ENCODE measurements around the gene CLSTN2. TPM values are rescaled to one million over a fixed set of nuclear protein-coding genes. Genes with fewer than 3 reads are reported as not detected.

Gene CLSTN2
- polyA plus RNA-seq, 3 donors, result 1.4 to 1.8 (median 1.7) TPM

GRCh38 chr3:140236836-140237501, 302.0 kb downstream of the CLSTN2 start:
- DNase-seq, result no peak

DNA sequence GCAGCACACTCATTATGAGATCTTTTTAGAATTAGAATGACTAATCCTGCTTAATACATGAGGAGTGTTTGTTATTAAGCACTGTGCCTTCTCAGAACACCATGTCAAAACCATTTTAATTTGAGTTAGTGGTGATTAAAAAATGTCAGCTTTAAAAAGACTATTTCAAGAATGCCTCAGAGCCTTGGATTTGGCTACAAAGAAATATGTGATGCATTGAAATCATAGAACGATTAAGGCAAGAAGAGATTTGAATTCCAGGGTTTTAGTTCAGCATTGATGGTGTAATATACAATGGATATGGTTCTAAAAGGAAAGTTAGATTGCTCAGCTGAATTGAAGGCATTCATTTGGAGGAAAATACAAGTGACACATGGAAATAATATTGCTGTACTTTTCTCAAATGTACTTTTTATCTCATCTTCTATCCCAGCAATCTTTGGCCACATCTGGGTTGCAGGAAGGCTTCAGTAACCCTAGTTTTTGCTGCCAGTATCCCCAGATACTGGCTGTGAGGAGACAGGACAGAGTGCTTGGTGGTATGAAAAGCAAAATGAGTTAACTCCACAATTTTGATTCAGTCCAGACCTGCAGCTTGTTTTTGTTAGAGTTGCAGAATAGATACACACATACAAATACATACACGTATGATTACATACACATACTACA, 303.8 kb downstream of the CLSTN2 start:
- DNase-seq, result no peak

DNA sequence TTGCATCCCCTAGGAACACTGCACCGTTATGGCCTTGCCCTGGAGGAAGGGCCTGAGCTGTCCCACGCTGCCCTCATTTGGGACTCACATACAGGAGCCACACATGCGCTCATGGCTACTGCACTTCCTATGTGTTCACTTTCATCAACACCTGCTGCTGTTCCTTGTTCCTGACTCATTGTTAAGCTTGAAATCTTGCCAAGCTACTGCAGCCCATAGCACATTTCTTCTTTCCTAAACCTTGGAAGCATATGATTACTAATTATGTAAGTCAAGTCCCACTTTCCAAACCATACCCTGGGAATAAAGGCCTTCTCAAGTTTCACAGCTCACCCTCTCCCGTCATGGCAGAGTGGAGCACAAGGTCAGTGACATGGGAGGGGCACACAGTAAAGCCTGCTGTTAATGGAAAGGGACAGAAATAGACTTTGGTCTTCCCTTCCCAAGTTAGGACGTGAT, 307.9 kb downstream of the CLSTN2 start:
- DNase-seq, result no peak

GRCh38 chr3:140243575-140243974, 308.6 kb downstream of the CLSTN2 start:
- no peak for DNase-seq

GRCh38 chr3:140244893-140245292, 309.9 kb downstream of the CLSTN2 start:
- DNase-seq, result no peak

DNA sequence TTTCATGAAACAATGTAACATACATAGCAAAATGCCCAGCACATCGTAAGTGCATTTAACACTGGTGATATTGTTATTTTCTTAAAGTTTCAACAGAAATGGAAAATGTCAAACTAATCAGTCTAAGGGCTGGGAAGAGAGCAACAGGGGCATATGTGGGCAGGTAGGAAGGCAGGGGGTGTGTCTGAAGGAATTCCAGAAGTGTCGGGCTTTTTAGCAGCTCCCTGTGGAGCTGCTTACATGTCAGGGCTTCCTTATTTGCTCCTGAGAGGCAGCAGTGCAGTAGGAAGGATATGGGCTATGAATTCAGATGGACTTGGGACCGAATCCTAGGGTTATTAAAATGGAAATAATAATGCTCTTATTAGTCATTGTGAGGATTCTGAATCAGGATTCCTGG, 311.6 kb downstream of the CLSTN2 start:
- DNase-seq, result no peak

GRCh38 chr3:140247775-140248174, 312.8 kb downstream of the CLSTN2 start:
- no peak for DNase-seq

DNA sequence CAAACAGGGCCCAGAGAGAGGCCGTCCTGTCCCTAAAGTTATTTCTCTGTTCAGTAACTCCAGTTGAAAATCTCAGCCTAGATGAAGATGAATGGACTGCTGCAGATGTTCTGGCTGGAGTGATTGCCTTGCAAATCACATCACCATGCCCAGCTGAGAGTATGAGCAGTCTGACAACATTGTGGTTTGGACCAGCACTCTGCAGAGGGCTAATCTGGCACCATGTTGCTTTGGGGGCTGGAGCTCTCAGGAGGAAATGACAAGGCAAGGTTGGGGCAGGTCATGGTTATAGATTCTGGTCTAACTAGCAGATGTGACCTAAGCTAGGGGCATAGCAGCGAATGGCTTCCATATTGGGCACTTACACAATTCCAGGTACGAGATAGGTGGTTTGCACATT, 314.2 kb downstream of the CLSTN2 start:
- DNase-seq, result no peak

GRCh38 chr3:140250010-140250855, 315.2 kb downstream of the CLSTN2 start:
- DNase-seq, result no peak

DNA sequence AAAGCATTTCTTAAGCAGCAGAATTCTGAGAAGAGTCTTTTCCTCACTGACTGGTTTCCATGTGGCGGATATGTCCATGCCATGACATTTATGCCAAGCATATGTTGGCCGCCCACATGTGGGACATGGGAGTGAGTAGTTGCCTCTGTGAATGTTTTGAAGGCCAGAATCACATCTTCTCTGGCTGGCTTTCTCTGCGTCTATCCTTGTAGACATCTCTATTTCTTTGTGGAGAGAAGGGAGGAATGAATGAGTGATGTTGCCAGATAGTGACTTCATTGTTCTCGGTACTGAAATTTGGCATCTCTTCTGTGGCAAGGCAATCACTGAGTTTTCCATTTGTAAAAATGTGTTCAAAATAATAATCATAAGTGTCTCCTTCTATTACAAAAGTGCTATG, 316.0 kb downstream of the CLSTN2 start:
- DNase-seq, result no peak

DNA sequence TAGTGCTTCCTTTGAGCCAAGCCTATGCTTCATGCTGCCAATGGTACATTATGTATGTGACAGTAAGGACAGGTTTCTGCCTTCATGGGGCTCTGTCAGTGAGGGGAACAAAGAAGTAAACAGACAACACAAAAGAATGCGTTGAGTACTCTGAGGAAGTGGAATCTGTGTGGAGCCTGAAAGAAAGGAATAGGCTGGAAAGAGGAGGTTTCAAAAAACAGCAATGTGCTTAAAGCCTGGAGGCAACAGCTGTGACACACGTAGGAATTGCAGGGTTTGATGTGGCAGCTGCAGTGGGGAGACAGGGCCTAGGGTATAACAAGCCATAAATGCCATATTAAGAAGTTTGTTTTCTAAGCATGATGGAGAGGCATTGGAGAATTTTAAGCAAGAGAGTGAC, 316.7 kb downstream of the CLSTN2 start:
- DNase-seq, result no peak

- no peak for DNase-seq
Measured at GRCh38 chr3:140252812-140253656, 318.0 kb downstream of the CLSTN2 start.

- DNase-seq, result no peak
Measured at GRCh38 chr3:140258222-140258724, 323.3 kb downstream of the CLSTN2 start.

- no peak for DNase-seq
Measured at GRCh38 chr3:140265302-140265701, 330.3 kb downstream of the CLSTN2 start.

DNA sequence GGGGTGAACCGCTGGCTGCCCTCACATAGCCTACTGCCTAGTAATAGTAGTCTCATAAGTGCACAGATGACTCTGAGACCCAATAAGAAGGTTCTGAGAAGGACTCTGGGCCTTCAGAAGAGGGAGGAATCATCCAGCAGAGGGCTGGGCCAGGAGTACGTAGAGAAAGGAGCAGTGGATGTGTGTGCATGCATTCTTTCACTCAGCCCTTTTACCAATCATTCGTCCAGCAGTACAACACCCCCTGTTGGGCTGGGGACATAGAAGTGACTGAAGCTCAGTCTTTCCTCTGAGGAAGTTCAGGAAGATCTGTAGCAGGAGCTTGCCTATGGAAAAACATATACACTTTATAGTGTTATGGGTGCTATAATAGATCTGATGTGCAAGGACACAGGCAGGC, 333.1 kb downstream of the CLSTN2 start:
- DNase-seq, result no peak

- no peak for DNase-seq
Measured at GRCh38 chr3:140268610-140269009, 333.6 kb downstream of the CLSTN2 start.

DNA sequence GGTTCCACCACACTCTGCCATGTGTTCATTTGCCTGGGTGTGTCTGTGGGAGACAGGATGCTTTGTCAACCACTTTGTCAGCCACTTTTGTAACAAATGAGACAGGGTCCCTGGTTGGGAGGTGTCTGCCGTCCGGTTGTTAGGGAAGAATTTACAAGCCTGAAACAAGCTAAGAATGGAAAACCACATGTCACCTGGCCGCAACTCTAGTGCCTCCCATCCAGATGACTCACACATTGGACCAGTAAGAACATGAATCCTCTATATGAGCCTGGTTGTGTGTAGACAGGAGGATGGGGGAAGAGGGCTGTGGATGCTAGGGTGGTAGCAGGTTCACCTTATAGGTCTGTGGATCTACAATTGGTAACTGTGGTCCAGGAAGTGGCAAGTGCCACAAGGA, 335.3 kb downstream of the CLSTN2 start:
- no peak for DNase-seq

DNA sequence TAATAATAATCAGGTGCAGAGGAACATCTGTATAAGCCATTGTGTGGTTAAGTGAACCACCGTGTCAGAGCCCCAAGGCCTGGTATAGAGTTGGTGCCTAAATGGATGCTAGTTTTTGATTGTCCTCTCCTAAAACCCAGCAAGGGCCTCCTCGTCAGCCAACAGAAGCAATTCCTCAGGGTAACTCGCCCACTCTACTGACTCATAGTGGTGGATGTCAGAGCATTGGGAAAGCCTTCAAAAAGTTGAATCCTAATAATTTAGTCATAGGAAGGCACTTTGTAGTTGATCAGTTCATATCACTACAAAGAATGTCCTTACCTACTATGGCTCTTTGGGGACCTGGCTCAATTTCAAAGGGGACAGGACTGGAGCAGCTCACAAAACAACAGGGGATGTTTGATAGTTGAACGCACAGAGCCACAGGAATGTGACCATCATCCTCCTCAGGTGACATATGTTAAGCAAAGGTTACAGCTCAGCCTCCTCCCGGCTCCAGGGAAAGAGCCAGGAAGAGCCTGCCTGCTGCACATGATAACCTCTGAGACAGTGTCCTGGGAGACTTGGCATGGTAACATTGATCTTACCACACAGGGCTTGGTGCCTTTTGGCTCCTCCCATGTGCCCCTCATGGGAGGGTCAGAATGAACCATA, 338.7 kb downstream of the CLSTN2 start:
- no peak for DNase-seq

DNA sequence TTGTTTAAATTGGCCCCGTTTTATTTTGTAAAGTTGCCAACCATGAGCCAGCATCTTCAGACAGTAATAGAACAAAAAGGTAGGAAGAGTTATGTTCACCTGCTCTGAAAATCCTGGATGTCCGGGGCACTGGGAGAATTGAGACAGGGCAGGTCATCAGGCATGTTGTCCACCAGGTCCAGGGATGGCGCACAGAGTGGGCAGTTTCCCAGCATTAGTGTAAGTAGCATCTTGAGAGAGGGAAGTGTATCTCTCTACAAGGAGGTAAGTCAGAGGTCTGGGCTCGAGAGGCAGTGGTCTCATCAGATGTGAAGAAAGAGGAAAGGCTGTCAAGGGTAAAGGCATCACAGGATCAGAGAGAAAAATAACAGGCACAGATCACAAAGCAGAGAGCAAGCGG, 339.4 kb downstream of the CLSTN2 start:
- no peak for DNase-seq

- DNase-seq, result no peak
Measured at GRCh38 chr3:140276703-140277102, 341.7 kb downstream of the CLSTN2 start.

- no peak for DNase-seq
Measured at GRCh38 chr3:140277886-140278285, 342.9 kb downstream of the CLSTN2 start.

Measured in renal pelvis (tissue), 4 donors.